ENCODE data around the gene PLAAT2.
"Not testable (repeated sequence)": the region's sequence is repeated elsewhere in the genome, so short reads cannot be mapped to it uniquely, and the experiment has no call there.

Gene PLAAT2

GRCh38 chr11:63549411-63549810 is 13.8 kb downstream of the PLAAT2 start:
- no peak for DNase-seq (ENCODE audit: low read depth)

- DNase-seq (ENCODE audit: low read depth), result no peak
Measured at GRCh38 chr11:63548178-63548577, 15.0 kb downstream of the PLAAT2 start.

GRCh38 chr11:63547061-63547460 is 16.1 kb downstream of the PLAAT2 start:
- DNase-seq (ENCODE audit: low read depth), result no peak

- no peak for DNase-seq (ENCODE audit: low read depth)
Measured at GRCh38 chr11:63543711-63544110, 19.5 kb downstream of the PLAAT2 start.

DNA sequence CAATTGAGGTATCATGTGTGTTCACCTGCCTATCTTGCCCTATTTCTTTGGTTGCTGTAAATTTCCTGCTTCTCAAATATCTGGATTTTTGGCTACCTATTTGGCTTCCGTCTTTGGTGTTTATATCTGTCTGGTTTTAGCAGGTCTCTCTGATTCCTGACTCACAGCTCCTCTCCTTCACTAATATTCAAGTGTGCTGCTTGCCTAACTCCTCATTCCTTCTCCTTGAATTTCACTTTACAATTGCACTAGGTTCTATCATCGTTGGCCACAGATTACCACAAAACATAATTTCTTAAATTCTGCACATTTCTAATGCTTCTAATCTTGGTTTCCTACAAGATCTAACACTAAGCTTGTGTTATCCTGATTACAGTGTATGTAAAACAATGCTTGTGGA is 20.7 kb downstream of the PLAAT2 start:
- not testable (repeated sequence) for DNase-seq (ENCODE audit: low read depth)

- DNase-seq (ENCODE audit: low read depth), result no peak
Measured at GRCh38 chr11:63537293-63538101, 25.7 kb downstream of the PLAAT2 start.

DNA sequence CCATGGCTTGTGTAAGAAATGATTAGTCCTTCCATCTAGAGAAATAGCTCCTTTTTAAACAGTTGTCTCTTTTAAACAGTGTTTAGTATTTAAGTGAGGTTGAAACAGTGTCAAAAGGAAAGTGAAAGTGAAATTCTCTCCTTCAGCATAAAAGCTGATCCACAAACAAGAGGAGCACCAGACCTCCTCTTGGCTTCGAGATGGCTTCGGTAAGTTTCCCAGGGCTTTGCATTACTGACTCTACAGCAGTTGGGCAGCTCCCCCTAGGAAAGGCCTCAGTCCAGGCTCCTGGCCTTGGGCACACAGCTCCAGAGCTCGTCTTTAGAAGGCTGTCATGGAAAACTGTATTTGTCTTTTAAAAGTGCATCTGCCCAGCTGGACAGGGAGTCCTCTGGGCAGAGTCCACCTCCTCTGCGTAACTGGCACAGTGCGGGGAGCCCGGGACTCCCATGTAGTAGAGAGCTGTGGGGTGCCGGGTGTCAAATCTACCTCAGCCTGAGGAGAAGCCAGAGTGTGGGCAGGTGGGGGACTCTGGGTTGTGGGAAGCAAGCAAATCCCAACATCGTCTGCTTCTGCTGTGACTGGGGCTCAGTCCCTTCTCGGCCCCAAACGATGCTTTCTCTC is 26.4 kb downstream of the PLAAT2 start, which contains the start of gene PLAAT4:
Gene PLAAT4, plus strand, starts transcription at position 140 of the 624 bp plus-strand sequence. Its CDS starts 61 bp downstream, at position 201.
- DNase-seq (ENCODE audit: low read depth), result no peak

DNA sequence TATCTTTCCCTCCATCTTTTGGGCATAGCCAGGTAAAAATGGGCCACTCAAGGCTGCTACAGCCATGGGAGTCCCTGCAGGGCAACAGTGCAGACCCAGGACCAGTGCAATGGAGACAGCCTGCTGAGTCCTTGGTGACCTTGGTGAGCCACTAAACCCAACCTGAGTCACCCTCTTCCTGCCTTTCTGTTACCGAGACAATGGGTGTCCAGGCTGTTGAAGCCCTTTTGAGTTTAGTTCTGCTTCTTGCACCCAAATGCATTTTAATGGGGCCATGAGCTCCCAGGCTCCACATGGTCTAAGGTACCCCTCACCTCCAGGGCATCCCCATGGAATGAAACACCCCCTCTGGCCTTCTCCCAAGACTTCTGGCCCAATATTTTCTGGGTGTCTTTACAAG is 27.4 kb downstream of the PLAAT2 start:
- DNase-seq (ENCODE audit: low read depth), result no peak

- DNase-seq (ENCODE audit: low read depth), result no peak
Measured at GRCh38 chr11:63534895-63535461, 28.2 kb downstream of the PLAAT2 start.

- no peak for DNase-seq (ENCODE audit: low read depth)
Measured at GRCh38 chr11:63534076-63534475, 29.1 kb downstream of the PLAAT2 start.

GRCh38 chr11:63532799-63533475 is 30.2 kb downstream of the PLAAT2 start:
- no peak for DNase-seq (ENCODE audit: low read depth)

GRCh38 chr11:63532117-63532516 is 31.1 kb downstream of the PLAAT2 start:
- no peak for DNase-seq (ENCODE audit: low read depth)

- DNase-seq (ENCODE audit: low read depth), result not testable (repeated sequence)
Measured at GRCh38 chr11:63531074-63531792, 31.9 kb downstream of the PLAAT2 start.

DNA sequence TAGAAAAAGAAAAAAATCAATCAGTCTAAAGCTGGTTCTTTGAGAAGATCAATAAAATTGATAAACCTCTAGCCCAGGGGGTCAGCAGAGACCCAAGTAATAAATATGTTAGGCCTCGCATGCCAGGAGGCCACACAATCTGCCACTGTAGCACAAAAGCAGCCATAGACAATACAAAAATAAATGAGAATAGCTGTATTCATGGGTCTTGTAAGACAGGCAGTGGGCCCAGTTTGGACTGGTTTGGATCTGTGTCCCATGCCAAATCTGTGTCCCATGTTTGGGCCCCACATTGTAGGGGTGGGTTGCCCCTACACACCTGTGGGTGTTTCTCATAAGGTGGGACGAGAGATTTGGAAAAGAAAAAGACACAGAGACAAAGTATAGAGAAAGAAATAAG is 33.2 kb downstream of the PLAAT2 start:
- DNase-seq (ENCODE audit: low read depth), result no peak

GRCh38 chr11:63529373-63529772 is 33.8 kb downstream of the PLAAT2 start:
- not testable (repeated sequence) for DNase-seq (ENCODE audit: low read depth)

DNA sequence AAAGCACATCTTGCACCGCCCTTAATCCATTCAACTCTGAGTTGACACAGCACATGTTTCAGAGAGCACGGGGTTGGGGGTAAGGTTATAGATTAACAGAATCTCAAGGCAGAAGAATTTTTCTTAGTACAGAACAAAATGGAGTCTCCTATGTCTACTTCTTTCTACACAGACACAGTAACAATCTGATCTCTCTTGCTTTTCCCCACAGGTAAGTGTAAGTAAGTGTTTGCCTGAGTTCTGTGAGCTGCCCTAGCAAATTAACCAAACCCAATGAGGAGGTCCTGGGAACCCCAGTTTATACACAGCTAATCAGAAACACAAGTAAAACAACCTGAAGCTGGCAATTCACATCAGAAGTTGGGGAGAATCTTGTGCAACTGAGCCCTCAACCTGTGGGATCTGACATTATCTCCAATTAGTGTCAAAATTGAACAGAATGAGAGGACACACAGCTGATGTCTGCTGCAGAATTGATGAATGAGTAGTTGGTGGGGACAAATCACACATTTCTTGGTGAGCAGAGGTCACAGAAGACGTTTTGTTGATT is 34.4 kb downstream of the PLAAT2 start:
- not testable (repeated sequence) for DNase-seq (ENCODE audit: low read depth)

DNA sequence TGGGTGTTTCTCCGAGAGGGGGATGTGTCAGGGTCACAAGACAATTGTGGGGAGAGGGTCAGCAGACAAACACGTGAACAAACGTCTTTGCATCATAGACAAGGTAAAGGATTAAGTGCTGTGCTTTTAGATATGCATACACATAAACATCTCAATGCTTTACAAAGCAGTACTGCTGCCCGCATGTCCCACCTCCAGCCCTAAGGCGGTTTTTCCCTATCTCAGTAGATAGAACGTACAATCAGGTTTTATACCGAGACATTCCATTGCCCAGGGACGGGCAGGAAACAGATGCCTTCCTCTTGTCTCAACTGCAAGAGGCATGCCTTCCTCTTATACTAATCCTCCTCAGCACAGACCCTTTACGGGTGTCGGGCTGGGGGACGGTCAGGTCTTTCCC is 35.0 kb downstream of the PLAAT2 start:
- DNase-seq (ENCODE audit: low read depth), result not testable (repeated sequence)

- DNase-seq (ENCODE audit: low read depth), result no peak
Measured at GRCh38 chr11:63527667-63528066, 35.5 kb downstream of the PLAAT2 start.

- no peak for DNase-seq (ENCODE audit: low read depth)
Measured at GRCh38 chr11:63523151-63523550, 40.0 kb downstream of the PLAAT2 start.

DNA sequence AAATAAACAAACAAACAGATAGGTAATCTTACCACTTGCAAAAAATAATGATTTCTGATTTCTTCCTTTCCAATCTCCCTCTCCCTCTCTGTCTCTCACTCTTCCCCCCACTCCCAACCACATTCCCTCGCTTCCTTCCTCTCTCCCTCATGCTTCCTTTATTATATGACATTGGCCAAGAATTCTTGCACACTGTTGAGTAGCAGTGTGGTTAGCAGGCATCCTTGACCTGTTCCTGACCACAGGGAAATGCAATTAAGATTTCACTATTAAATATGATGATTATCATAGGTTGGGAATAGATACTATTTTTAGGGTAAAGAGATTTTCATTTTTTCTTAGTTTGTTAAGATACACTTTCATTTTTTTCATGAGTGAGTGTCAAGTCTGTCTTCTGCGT is 41.3 kb downstream of the PLAAT2 start:
- DNase-seq (ENCODE audit: low read depth), result no peak

DNA sequence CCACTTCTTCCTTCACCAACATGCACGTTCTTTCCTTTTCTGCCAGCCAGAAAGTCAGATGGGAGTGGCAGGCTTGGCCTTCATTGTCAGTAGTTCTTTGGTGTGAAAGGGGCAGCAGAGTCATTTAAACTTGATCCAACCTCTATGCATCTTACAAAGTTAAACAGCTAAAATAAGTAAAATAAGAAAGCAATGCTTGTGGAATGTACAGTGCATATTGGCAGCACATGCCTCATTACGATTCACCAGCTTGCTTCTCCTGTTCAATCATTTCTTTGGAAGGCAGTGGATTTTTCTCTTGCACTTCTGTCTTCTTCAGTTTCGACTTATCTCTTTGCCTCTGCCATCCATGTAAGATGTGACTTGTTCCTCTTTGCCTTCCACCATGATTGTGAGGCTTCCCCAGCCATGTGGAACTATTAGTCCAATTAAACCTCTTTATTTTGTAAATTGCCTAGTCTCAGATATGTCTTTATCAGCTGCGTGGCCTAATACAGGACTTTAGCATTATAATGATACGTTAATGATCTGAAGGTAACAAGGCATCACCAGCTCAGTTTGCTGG is 42.5 kb downstream of the PLAAT2 start:
- DNase-seq (ENCODE audit: low read depth), result no peak
